Measurements from ENCODE around the gene C1QL1.

Gene C1QL1

DNA sequence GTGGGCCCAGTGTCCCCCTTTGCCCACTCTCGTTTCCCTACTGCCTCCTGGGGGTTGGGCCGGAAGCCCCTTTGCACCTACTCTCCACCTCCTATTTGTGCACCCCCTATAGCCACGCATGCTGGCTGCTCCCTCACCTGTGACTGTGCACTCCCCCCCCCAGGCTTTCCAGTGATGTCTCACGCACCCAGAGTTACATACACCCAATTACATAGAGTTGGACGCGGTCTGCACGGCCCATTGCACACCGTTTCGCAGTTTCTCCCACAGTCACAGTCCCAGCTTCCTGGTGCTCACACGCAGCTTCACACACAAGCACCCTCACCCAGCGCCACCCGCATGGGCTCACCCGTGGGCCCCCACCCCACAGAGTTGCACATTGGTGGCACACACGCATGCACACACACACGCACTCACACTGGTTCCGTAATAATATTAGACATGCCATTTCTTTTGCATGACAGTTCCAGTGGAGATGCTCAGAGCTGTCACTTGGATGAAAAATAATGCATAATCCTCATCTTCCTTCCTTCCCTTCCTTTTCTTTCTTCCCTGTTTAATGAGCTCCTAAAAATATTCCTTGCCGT, 21.5 kb upstream of the C1QL1 start:
- DNase-seq (ENCODE audit: low read depth in 2 of 2), result no peak

DNA sequence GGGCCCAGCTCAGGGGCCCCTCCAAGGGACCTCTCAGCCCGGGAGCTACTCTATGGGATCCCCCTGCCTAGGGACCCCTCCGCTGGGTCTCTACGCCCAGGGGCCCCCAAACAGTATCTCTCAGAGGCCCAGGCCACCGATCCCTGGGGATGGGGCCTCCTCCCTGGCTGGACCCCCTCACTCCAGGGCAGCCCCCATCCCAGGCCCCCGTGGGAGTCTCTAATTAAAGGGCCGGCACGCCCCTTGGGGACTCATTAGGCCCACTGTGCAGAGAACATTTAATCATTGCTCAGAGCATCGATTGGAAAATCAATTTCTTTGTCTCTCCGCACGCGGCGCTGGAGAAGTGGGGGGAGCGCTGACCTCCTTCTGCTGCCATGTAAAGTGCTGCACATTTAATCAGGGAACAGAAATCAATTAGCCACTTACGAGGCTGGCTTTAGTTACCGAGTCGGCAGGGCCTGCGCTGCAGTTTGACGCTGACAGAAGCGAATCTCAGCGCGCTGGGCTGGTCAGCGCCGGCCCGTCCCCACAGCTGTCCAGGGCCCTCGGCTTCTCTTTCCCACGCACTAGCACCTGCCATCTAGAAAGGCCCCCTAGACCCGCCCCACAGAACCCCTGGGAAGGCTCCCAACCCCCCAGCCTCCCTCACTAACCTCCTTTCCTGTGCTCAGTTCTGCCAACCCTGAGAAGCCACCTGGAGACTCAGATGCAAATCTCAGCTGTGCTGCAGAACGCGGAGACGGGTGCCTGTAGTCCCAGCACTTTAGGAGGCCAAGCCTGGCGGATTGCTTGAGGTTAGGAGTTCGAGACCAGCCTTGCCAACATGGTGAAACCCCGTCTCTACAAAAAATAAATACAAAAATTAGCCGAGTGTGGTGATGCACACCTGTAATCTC, 20.2 kb upstream of the C1QL1 start:
- no peak for DNase-seq (ENCODE audit: low read depth in 2 of 2)

DNA sequence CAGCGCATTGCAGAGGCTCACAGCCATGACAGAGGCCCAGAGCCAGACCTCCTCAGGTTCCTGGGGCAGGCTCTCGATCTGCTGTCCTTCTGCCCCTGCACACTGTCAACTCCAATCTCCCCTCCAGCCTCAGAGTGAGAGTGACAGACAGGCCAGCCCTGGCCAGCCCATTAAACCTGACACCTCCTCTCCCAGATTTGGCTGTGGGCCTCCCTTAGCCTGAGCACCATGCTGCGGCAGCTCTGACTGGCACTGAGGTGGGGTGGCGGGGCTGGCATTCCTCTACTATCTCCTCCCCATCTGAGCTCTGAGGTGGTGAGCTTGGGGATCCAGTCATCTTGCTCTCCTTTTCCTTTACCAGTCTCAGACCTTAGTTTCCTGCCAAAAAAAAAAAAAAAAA, 15.5 kb upstream of the C1QL1 start:
- DNase-seq (ENCODE audit: low read depth in 2 of 2), result no peak

DNA sequence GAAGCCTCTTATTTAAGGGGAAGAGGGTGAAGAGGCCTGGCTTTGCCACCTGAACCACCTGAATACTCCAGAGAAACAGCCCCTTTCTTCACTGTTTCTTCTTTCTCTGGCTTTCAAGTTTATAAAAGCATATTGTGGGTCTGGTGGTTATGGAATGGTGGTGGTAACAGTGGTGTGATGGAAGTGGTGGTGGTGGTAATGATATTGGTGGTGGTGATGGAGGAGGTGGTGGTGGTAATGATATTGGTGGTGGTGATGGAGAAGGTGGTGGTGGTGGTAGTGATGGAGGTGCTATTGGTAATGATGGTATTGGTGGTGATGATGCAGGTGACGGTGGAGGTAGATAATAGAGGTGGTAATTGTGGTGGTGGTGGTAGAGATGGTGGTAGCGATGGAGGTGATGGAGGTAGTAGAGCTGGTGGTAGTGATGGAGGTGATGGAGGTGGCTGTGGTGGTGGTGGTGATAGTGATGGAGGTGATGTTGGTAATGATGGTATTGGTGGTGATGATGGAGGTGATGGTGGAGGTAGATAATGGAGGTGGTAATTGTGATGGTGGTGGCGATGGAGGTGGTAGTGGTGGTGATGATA, 14.1 kb upstream of the C1QL1 start:
- DNase-seq (ENCODE audit: low read depth in 2 of 2), result no peak

DNA sequence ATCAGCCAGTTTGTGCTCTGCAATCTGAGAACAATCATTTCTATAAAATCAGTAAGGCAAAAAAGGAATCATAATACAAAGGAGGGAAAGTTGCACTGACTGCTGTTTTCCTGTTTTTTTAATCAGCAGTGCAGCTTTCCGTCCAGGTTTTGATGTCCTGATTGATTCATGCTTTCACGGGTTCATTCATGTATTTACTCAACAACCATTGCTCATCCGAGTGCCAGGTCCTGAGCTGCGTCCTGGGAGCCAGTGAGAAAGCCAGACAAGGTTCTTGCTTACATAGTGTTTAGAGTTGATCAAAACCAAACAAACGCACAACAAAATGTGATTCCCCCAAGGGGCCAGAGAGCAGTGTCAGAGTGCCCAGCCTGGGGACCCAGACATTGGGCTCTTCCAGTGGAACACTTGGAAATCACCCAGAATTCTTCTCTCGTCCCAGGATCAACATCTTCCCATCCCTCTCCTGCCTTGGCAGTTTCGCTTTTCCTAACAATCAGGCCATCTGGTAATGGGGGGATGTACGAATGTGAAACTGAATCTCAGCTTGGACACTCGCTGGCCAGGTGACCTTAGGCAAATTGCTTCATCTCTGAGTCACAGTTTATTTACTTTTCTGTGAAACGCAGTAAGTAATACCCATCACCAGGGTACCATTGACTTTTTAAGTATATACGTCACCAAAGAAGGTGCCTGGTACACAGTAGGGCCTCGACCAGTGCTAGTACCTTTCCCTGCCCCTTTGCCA, 13.3 kb upstream of the C1QL1 start:
- DNase-seq (ENCODE audit: low read depth in 2 of 2), result no peak

DNA sequence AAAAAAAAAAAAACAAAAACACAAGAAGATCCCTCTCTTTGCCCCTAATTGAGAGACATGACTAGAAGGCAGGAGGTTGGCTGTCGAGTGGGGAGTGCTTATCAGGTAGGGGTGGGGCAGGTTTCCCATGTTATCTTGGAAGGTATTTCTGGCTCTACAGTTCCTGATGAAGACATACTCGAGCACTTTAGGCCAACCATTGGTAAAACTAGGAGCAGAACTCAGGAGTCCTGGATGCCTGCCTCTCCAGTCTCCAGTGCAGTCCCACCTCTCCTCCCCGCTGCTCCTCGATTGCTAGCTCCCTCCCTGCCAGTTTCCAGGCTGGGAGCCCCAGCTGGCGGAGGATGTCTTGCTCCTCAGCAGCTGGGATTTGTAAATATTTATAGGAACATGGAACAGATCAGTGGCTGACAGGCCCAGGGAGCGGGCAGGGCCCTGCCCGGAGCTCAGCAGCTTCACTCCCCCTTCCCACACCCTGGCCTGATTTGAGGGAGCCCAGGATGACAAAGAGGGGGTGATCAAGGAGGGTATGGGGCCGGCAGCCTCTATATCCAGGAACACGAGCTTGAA, 11.4 kb upstream of the C1QL1 start:
- DNase-seq (ENCODE audit: low read depth in 2 of 2), result no peak

DNA sequence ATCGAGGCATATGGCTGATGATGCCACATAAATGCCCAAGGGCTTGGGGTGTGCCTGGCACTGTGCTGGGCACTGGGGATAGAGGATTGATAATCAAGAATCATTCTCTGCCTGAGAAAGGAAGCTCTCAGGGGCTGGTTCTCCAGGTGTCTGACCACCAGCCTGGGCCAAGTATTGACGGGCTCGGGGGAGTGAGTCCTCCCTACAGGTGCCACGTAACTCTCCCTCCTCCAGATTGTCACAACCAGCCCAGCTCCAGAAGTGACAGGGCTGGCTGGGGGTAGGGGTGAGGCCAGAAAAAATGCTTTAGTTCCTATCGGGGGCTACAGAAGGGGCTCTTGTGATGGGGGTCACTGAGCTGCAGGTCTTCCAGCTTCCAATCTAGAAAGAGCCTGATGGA, 10.7 kb upstream of the C1QL1 start:
- no peak for DNase-seq (ENCODE audit: low read depth in 2 of 2)

DNA sequence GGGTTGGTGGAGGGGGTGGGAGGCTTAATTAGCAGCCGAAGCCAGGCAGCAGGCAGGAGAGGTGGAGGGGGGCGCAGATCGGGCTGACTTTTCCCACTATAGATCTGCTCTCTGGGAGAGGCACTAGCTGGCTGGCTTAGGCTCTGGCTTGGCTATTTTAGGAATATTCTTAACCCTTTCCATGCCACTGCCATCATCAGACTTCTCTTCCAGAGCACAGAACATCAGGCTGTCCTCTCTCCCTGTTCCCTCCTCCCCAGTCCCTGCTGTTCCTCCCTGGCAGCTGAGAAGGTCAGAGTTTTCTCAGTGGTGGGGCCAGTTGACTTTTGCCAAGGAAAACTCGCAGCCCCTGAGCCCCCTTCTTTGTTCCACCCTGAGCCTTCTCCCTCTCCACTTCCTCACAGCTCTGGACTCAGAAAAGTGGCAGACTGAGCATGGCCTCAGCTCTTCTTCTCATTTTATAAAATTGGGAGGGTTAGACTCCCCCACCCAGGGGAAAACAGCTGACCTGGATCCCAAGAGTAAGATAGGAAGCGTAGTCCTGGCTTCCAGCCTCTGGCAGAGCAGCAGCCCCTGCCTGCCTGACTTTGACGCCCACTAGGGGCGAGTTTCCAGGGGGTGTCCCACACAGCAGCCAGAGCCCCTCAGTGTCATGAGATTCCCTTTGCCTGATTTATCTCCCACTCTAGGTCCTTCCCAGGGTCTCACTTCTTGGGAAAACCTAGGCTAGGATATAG, 9.9 kb upstream of the C1QL1 start:
- DNase-seq (ENCODE audit: low read depth in 2 of 2), result no peak

DNA sequence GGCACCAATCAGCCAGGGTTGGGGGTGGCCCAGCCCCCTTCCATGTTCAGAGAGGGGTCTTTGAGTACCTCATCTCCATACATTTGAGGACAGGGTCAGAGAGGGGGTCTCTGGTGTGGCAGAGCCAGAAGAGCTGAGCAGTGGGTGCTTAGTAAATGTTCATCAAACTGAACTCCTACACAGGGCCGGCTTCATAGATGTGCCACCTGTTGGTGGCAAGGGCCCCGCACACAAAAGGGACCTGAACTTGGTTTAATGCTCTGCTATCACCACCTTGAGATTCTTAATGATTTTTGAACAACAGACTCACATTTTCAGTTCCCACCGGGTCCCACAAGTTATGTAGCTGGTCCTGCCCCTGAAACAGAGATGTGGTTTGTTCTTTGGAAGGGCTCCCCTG, 9.0 kb upstream of the C1QL1 start:
- DNase-seq (ENCODE audit: low read depth in 2 of 2), result no peak

DNA sequence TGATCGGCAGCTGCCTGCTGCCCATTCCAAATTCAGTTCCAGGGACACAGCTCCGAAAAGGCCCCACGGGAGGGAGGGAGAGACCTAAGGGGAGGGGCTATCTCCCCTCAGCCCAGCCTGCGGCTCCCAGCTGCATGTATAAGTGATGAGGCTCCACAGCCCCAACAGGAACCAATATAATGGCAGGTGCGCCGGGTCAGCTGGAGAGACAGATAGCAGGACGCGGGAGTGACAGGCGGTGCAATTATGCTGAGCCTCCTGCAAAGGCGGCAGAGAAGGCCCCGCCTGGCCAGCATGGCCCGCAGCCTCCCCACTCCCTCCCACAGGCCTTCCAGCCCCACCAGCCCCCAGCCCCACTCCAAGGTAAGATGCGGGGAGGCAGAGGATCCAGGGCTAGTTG, 8.1 kb upstream of the C1QL1 start:
- no peak for DNase-seq (ENCODE audit: low read depth in 2 of 2)

DNA sequence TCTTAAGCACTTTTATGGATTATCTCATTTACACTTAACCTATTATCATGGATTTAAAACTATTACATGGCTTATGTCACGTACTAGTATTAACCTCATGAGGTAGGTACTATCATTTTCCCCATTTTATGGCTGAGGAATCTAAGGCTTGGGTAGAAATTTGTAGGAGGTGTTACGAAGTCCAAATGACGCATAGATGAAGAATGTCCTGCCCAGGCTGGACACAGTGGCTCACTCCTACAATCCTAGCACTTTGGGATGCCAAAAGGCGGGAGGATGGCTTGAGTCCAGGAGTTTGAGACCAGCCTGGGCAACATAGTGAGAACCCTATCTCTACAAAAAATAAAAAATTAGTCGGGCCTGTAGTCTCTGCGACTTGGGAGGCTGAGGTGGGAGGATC, 4.8 kb upstream of the C1QL1 start:
- DNase-seq (ENCODE audit: low read depth in 2 of 2), result no peak

DNA sequence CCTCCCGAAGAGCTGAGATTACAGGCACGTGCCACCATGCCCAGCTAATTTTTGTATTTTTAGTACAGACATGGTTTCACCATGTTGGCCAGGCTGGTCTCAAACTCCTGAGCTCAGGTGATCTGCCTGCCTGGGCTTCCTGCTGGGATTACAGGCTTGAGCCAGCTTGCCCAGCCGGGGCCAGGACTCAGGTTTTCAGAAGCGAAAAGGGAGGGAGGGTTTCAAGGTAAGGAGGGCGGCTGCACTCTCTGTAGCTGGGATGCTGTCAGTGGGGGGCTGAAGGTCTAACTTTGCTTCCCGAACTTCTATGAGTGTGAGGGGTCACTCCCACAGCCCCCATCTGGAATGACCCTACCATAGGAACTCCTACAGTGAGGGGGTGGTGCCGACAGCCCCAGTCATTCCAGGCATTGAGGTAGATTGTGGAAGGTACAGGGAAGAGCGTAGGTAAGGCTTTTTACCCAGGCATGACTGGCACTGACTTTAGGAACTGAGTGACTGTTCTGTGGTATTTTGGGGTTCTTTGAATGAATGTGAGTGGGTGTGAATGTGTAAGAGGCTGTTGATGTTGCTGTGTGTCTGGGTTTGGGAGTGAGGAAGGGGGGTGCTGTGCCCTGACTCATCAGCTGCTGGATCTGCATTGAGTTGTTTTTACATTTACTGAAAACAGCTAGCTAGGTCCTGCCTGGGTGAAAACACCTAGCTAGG, 3.8 kb upstream of the C1QL1 start:
- DNase-seq (ENCODE audit: low read depth in 2 of 2), result peak in 1 of 2 donors; percentile 57

DNA sequence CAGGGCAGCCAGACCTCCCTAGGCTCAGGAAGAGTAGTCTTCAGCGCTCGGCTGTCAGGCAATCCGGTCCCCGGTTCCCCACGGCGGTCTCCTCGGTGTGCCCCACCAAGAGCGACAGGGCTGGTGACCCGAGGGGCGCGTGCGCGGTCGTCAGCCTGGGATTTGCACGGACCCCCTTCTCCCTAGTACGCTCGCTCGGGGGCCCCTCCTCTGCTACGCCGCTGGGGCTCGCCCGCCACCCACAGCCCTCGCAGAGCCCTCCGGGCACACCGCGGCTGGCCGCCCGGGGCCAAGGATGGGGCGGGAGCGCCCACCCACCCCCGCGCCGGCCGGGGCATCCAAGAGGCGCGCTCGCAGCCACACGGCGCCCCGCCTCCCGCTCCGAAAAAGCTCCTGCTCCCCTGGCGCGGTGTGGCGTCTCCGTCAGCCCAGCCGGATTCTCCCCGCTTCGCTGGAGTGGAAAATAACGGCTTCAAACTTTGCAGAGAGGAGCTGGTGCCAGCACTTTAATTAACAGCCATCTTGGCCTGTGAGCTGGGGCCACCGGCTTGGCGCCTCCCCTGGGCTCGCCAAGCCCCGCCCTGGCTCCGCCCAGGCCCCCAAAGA, 2.1 kb upstream of the C1QL1 start:
- DNase-seq (ENCODE audit: low read depth in 2 of 2), result no peak

DNA sequence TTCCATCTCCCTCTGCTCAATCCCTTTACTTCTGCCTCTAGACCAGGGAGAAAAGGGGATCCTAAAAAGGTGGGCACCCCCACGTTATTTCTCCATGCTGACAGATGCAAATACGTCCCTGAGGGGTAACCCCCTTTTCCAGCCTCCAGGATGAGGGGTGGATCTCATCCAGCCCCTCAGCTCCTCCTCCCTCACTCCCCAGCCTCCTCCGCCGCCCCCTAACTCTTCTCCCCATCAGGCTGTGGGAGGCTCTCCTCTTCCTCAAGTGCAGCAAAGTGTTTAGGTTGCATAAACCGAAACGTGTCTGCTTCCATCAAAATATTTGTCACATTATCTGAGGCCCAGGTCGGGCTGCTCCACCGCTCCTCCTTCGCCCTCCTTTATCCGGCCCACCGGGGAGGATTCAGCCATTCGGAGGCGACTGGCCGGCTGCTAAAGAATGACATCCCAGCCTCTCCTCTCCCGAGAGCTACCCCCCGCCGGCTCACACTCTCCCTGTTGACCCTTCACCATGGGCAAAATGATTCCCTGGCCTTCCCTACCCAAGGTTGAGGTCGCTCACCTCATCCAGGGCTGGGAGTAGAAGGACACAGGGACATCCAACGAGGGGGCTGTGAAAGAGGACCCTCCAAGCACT, 1.2 kb upstream of the C1QL1 start:
- no peak for DNase-seq (ENCODE audit: low read depth in 2 of 2)

DNA sequence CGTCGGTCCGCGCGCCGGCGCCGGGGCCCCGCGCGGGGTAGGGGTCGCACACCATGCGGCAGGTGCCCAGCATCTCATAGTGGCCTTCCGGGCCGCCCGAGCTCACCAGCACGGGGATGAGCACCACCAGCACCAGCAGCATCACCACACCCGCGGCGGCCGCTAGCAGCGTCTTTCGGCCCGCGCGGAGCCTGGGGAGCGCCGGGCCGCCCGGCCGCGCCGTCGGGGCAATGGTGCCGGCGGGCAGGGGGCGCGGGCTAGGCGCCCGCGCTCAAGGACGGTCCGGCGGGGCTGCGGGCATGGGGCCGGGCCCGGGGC, 237 bp downstream of the C1QL1 start:
- no peak for DNase-seq (ENCODE audit: low read depth in 2 of 2)

DNA sequence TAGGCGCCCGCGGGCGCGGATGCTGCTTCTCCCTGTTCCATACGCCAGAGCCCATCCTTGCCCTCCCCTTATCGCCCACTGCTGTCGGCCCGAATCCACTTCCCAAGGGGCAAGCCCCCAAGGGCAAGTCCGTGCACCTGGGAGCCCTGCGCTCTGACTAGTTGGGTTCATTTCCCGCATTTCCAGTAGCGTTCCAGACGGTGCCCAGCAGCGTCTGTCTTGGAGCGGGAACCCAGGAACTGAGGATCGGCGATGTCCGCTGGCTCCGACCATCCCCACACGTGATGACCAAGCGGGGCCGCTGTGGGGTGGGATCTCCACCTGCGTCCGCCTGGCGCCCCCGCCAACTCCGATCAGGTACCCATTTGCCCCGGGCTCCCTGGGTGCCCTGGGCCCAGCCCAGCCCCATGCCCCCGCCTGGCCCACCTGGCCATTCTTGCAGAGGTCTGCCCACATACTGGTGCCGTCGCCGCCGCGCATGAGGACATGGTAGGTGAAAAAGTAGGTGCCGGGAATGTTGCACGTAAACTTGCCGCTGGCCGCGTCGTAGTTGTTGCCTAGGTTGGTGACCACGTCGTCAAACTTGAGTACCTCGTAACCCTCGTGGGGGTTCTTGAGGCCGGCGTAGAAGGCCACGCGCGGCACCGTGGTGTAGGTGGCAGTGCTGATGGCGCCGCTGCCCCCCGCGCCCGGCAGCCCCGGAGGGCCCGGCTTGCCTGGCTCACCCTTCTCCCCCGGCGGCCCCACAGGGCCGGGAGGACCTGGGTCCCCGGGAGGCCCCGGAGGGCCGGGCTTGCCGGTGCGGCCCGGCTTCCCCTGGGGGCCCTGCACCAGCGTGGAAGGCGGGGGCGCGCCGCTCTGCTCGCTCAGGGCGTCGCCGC, 837 bp downstream of the C1QL1 start:
- DNase-seq (ENCODE audit: low read depth in 2 of 2), result no peak

DNA sequence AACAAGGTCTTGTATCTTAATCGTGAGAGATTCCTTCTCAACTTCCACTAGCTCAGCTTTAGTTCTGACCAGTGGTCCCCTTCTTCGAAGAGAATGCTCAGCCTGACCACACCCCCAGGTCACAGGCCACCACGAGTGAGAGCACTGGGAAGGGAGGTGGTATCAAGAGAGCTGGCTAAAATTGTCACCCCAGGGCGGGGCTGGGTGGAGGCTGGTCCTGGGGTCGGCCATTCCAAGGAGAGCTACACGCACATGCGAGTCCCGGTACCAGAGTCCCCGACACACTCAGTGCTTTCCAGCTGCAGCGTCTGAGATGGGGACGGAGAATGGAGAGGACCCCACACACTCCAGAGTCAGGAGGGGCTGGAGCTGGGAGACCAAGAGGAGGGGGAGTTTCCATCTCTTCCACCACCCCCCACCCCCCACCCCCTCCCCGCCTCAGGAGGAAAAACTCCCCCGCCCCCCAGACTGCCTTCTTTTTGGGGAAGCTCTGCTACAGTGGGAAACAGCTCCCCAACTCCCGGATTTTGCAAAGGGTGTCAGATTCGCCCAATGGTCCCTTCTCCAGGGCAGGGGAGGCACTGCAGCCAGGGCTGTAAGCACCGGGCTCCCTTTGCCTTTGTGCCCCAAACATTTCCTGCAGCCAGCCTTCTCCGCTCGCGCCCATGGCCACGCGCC, 1.6 kb downstream of the C1QL1 start:
- no peak for DNase-seq (ENCODE audit: low read depth in 2 of 2)

DNA sequence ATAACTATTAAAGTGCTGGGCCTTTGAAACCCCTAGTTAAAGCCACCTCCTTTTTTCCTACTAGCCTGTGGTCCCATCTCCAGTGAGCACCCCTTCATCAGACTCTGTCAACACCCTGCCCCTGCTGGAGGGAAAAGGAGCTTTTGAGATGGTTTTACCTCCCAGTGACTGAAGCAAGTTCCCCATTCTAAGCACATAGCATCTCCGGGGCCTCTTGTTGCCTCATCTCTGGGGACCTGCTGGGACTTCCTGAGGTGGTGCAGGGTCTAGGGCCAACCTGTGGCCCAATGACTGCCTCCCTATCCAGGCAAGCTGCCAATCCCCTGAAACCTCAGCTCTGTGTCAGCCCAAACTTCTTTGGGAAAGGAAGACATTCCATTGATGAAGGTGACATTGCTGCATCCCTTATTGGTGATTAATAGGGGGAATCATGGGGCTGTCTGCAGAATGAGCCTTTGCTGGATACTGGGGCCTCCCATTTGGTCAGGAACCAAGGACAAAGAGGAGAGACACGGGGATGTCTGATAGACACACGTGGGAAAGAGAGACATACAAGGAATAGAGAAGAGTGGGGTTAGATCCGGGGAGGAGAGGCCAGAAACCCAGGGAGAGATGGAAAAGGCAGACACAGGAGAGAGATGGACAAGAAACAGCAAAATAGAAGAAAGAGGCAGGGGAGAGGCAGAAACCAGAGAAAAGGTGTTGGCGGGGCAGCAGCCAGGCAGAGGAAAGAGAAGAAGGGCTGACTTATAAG, 2.4 kb downstream of the C1QL1 start:
- no peak for DNase-seq (ENCODE audit: low read depth in 2 of 2)

Measured in stimulated activated CD8-positive, alpha-beta memory T cell treated with anti-CD3 and anti-CD28 coated beads, Interleukin-2, amount 100 ng/mL, for 48 hours (primary cell).